HG02885 (cell line): ENCODE data around the gene PSMB7.

Source experiments
- ATAC-seq: cut with Tn5 transposase; IDR thresholded peaks from one replicate; pipeline ENCODE4 v1.9.1; 2021; ENCODE audit warnings: mild to moderate bottlenecking; ENCODE audit not compliant: unreplicated experiment, poor library complexity

PSMB7 gene

GRCh38 chr9:124415102-124415851 is at the start of gene PSMB7:
Gene PSMB7 (minus strand): TSS chr9:124415442. CDS start chr9:124415425, 17 bp downstream.
- ATAC-seq = peak; percentile 94

GRCh38 chr9:124462739-124463138 is 47.5 kb upstream of the PSMB7 start:
- no peak for ATAC-seq

- ATAC-seq = no peak
Observed at GRCh38 chr9:124458441-124458840, 43.2 kb upstream of the PSMB7 start.

- ATAC-seq = no peak
Observed at GRCh38 chr9:124457887-124458431, 42.7 kb upstream of the PSMB7 start.

GRCh38 chr9:124457079-124457886 is 42.0 kb upstream of the PSMB7 start:
- ATAC-seq = no peak

GRCh38 chr9:124456341-124457078 is 41.3 kb upstream of the PSMB7 start:
- ATAC-seq = no peak

- no peak for ATAC-seq
Observed at GRCh38 chr9:124455820-124456219, 40.6 kb upstream of the PSMB7 start.

- ATAC-seq = no peak
Observed at GRCh38 chr9:124454791-124455443, 39.7 kb upstream of the PSMB7 start.

- ATAC-seq = no peak
Observed at GRCh38 chr9:124454296-124454695, 39.1 kb upstream of the PSMB7 start.

GRCh38 chr9:124453586-124454191 is 38.4 kb upstream of the PSMB7 start:
- no peak for ATAC-seq

- no peak for ATAC-seq
Observed at GRCh38 chr9:124452841-124453585, 37.8 kb upstream of the PSMB7 start.

- ATAC-seq = no peak
Observed at GRCh38 chr9:124452326-124452725, 37.1 kb upstream of the PSMB7 start.

GRCh38 chr9:124450931-124451661 is 35.9 kb upstream of the PSMB7 start:
- ATAC-seq = no peak

GRCh38 chr9:124450241-124450924 is 35.1 kb upstream of the PSMB7 start, which contains the start of gene ADGRD2:
Gene ADGRD2 (plus strand): TSS chr9:124450451. CDS start chr9:124451667, 1,216 bp downstream.
- ATAC-seq = no peak

GRCh38 chr9:124449381-124450151 is 34.3 kb upstream of the PSMB7 start:
- ATAC-seq = no peak

- no peak for ATAC-seq
Observed at GRCh38 chr9:124448019-124448418, 32.8 kb upstream of the PSMB7 start.

- ATAC-seq = no peak
Observed at GRCh38 chr9:124447297-124447661, 32.0 kb upstream of the PSMB7 start.
